Keratinocyte (primary cell): Measurements from ENCODE around the gene MAP3K1. TPM values are rescaled to one million over a fixed set of nuclear protein-coding genes. Genes with fewer than 3 reads are reported as not detected.

ENCODE experiments used
- DNase-seq: peaks from one replicate; pipeline ENCODE4 v3.0.0-alpha.2; 2011; ENCODE audit warnings: low read depth, missing footprints, low spot score
- FAIRE-seq: peaks from 2 replicates; lab custom pipeline; 2011; peaks lifted over from hg19 to GRCh38; lab: Jason Lieb, UNC
- H2AFZ ChIP-seq: 2 replicates; pipeline ENCODE4 v1.6.0; 2012; ENCODE audit warnings: low read length, control low read depth, inconsistent platforms; ENCODE audit not compliant: control insufficient read depth
- H3K27ac ChIP-seq: 2 replicates; pipeline ENCODE4 v1.5.1; 2011; ENCODE audit warnings: low read length; ENCODE audit not compliant: control insufficient read depth, insufficient read depth
- H3K27me3 ChIP-seq: 3 replicates; pipeline ENCODE4 v1.6.0; 2011; ENCODE audit warnings: low read length; ENCODE audit not compliant: control insufficient read depth, insufficient read depth; ENCODE audit errors: extremely low read depth
- H3K36me3 ChIP-seq, 2 experiments: 2 replicates in 1 of 2; 3 replicates in 1 of 2; pipeline ENCODE4 v1.5.1; 2011; ENCODE audit warnings: low read length in 2 of 2, mild to moderate bottlenecking in 1 of 2; ENCODE audit not compliant: control insufficient read depth in 2 of 2, insufficient read depth in 2 of 2; ENCODE audit errors: extremely low read depth in 1 of 2
- H3K4me1 ChIP-seq: 3 replicates; pipeline ENCODE4 v1.5.1; 2011; ENCODE audit warnings: low read length; ENCODE audit not compliant: control insufficient read depth, insufficient read depth; ENCODE audit errors: extremely low read depth
- H3K4me2 ChIP-seq: 3 replicates; pipeline ENCODE4 v1.6.0; 2011; ENCODE audit warnings: low read depth, low read length; ENCODE audit not compliant: control insufficient read depth, insufficient read depth; ENCODE audit errors: extremely low read depth
- H3K4me3 ChIP-seq, 3 experiments: fragments of 200-600 bp in 1 of 3; sonication (generic) in 1 of 3; 2 replicates in 2 of 3; 3 replicates in 1 of 3; pipeline ENCODE4 v1.5.1; 2011 to 2016; ENCODE audit warnings: low read length in 3 of 3, mild to moderate bottlenecking in 3 of 3, control low read depth in 2 of 3, inconsistent platforms in 1 of 3, low read depth in 1 of 3, mixed read lengths in 1 of 3, mixed run types in 1 of 3, moderate library complexity in 1 of 3; ENCODE audit not compliant: control insufficient read depth in 2 of 3, insufficient read depth in 2 of 3; ENCODE audit errors: extremely low read depth in 1 of 3
- H3K79me2 ChIP-seq: 2 replicates; pipeline ENCODE4 v1.6.0; 2012; ENCODE audit warnings: low read length; ENCODE audit not compliant: control insufficient read depth, insufficient read depth
- H3K9ac ChIP-seq: 3 replicates; pipeline ENCODE4 v1.6.0; 2011; ENCODE audit warnings: low read length; ENCODE audit not compliant: control insufficient read depth, insufficient read depth; ENCODE audit errors: extremely low read depth
- H3K9me1 ChIP-seq: 3 replicates; pipeline ENCODE4 v1.6.0; 2011; ENCODE audit warnings: low read length; ENCODE audit not compliant: control insufficient read depth, insufficient read depth; ENCODE audit errors: extremely low read depth
- H3K9me3 ChIP-seq: 2 replicates; pipeline ENCODE4 v1.5.1; 2012; ENCODE audit warnings: low read depth, low read length; ENCODE audit not compliant: control insufficient read depth
- H4K20me1 ChIP-seq: 3 replicates; pipeline ENCODE4 v1.6.0; 2011; ENCODE audit warnings: low read length; ENCODE audit not compliant: control insufficient read depth, insufficient read depth; ENCODE audit errors: extremely low read depth
- CTCF ChIP-seq, 3 experiments: IDR thresholded peaks in 1 of 3; conservative IDR thresholded peaks in 1 of 3; optimal IDR thresholded peaks in 1 of 3; 2 replicates in 2 of 3; 3 replicates in 1 of 3; pipeline versions ENCODE3 to v1.5.1; 2011; ENCODE audit warnings: low read length in 3 of 3, mild to moderate bottlenecking in 3 of 3, moderate library complexity in 2 of 3, control low read depth in 1 of 3, inconsistent platforms in 1 of 3; ENCODE audit not compliant: insufficient read depth in 2 of 3; ENCODE audit errors: extremely low read depth in 1 of 3
- EZH2 ChIP-seq: IDR thresholded peaks from one replicate; pipeline ENCODE4 v1.6.1; 2012; ENCODE audit warnings: inconsistent platforms, mild to moderate bottlenecking, low read length, moderate library complexity
- dilution Hi-C: fragments of 300-500 bp; cut with MboI; formaldehyde crosslinking; loops from one replicate; pipeline ENCODE4 v1.7.0; 2020; ENCODE audit warnings: low sequenced_read_pairs; ENCODE audit not compliant: extremely low pct_ligation_motif_present
- polyA plus RNA-seq, 5 experiments: library from polyadenylated mRNA; depleted of rRNA in 3 of 5; stranded (reverse) in 3 of 5; stranded (forward) in 1 of 5; unstranded in 1 of 5; fragments of >200 nt; gene quantifications; 1 replicate in 1 of 5; 2 replicates in 3 of 5; 3 replicates in 1 of 5; pipeline versions ENCODE4 v1.2.1 to v1.2.3, GENCODE V29; 2011 to 2012; ENCODE audit warnings: missing spikeins in 2 of 5, low read depth in 1 of 5, low replicate concordance in 1 of 5

MAP3K1 gene
- polyA plus RNA-seq, 1 donor (not counting 4 experiments of a cell fraction or from before 2014, with no cell fraction given), result 8.0 TPM

- FAIRE-seq, result no peak
Observed at GRCh38 chr5:56938858-56939257, 123.5 kb downstream of the MAP3K1 start.

GRCh38 chr5:56941981-56942380 lies 126.6 kb downstream of the MAP3K1 start:
- Histone ChIP-seq H3K36me3 (peaks cover 15 to 31% of the 10 kb centered on the region in 2 experiments), H3K4me1 (no peaks in the 10 kb centered on the region), H3K9me3 (no peaks in the 10 kb centered on the region), H3K9me1 (no peaks in the 10 kb centered on the region), H3K4me2 (no peak overlapping the region), H3K9ac (no peak overlapping the region), H2AFZ (no peak overlapping the region), H3K79me2 (no peaks in the 10 kb centered on the region), H3K27me3 (no peaks in the 10 kb centered on the region), H3K4me3 (no peak overlapping the region), H4K20me1 (no peaks in the 10 kb centered on the region), H3K27ac (no peak overlapping the region)
- DNase-seq, result no peak
- dilution Hi-C loops, result no loop called here
- no peak for TF ChIP-seq CTCF (optimal IDR thresholded peaks at IDR 0.05 in 1 of 3, IDR thresholded peaks at IDR 0.05 in 1 of 3, conservative IDR thresholded peaks at IDR 0.05 in 1 of 3; ENCODE audit: extremely low read depth in 1 of 3, insufficient read depth in 2 of 3, low read length in 3 of 3)
- no peak for TF ChIP-seq EZH2
- FAIRE-seq, result no peak

More at GRCh38 chr5:56938858-56939257, 123.5 kb downstream of the MAP3K1 start:
- dilution Hi-C loops, result no loop called here
- H3K9ac ChIP-seq, result no peak overlapping the region
- TF ChIP-seq CTCF (optimal IDR thresholded peaks at IDR 0.05 in 1 of 3, IDR thresholded peaks at IDR 0.05 in 1 of 3, conservative IDR thresholded peaks at IDR 0.05 in 1 of 3; ENCODE audit: extremely low read depth in 1 of 3, insufficient read depth in 2 of 3, low read length in 3 of 3), result no peak
- TF ChIP-seq EZH2, result no peak
- H4K20me1 ChIP-seq, result no peaks in the 10 kb centered on the region
- no peak overlapping the region for H2AFZ ChIP-seq
- H3K36me3 ChIP-seq, result peaks cover 18 to 35% of the 10 kb centered on the region in 2 experiments
- H3K4me2 ChIP-seq, result no peak overlapping the region
- no peaks in the 10 kb centered on the region for H3K4me1 ChIP-seq
- H3K27me3 ChIP-seq, result no peaks in the 10 kb centered on the region
- DNase-seq, result no peak
- H3K9me1 ChIP-seq, result no peaks in the 10 kb centered on the region
- no peaks in the 10 kb centered on the region for H3K79me2 ChIP-seq
- H3K27ac ChIP-seq, result no peak overlapping the region
- H3K9me3 ChIP-seq, result no peaks in the 10 kb centered on the region
- no peak overlapping the region for H3K4me3 ChIP-seq

Other genes with a start within 250 kb of the MAP3K1 start
- gene SETD9, start 94.0 kb downstream of the MAP3K1 start, polyA plus RNA-seq, result 3.4 to 4.7 TPM (median 3.6 TPM) in 3 replicates
- 10.2 to 13.3 TPM (median 11.1 TPM) in 3 replicates for gene MIER3, start 136.6 kb downstream of the MAP3K1 start, polyA plus RNA-seq